Neural progenitor cell (in vitro differentiated cells): Measurements from ENCODE around the gene STRAP.

Experiments used
- EZH2 ChIP-seq: fragments of 200-600 bp; sonication (generic); IDR thresholded peaks from 2 replicates; pipeline ENCODE4 v1.6.1; 2017; ENCODE audit warnings: antibody characterized with exemption, mild to moderate bottlenecking, moderate library complexity
- TF ChIP-seq, protein P1 (sequence below): fragments of 200-600 bp; sonication (generic); IDR thresholded peaks from 2 replicates; pipeline ENCODE4 v1.5.1; 2017; ENCODE audit warnings: antibody characterized with exemption, mild to moderate bottlenecking

DNA sequence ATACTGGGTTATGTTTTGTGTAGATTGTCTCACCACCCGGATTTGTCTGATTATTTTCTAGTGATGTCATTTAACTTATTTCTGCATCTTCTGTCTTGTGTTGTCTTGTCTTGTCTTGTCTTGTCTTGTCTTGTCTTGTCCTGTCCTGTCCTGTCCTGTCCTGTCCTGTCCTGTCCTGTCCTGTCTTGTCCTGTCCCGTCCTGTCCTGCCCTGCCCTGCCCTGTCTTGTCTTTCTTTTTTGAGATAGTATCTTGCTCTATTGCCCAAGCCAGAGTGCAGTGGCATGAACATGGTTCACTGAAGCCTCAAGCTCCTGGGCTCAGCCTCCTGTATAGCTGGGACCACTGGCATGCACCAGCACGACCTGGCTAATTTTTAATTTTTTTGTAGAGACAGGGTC, 54.6 kb downstream of the STRAP start:
- TF ChIP-seq, protein P1, sequence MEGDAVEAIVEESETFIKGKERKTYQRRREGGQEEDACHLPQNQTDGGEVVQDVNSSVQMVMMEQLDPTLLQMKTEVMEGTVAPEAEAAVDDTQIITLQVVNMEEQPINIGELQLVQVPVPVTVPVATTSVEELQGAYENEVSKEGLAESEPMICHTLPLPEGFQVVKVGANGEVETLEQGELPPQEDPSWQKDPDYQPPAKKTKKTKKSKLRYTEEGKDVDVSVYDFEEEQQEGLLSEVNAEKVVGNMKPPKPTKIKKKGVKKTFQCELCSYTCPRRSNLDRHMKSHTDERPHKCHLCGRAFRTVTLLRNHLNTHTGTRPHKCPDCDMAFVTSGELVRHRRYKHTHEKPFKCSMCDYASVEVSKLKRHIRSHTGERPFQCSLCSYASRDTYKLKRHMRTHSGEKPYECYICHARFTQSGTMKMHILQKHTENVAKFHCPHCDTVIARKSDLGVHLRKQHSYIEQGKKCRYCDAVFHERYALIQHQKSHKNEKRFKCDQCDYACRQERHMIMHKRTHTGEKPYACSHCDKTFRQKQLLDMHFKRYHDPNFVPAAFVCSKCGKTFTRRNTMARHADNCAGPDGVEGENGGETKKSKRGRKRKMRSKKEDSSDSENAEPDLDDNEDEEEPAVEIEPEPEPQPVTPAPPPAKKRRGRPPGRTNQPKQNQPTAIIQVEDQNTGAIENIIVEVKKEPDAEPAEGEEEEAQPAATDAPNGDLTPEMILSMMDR = no peak
- TF ChIP-seq EZH2 = no peak
